Muscle of arm (tissue), 12 donors: ENCODE measurements around the gene AKT1S1. TPM values are rescaled to one million over a fixed set of nuclear protein-coding genes. Genes with fewer than 3 reads are reported as not detected.
"Not testable (repeated sequence)": the region's sequence is repeated elsewhere in the genome, so short reads cannot be mapped to it uniquely, and the experiment has no call there.

Source experiments
- DNase-seq: peaks from one replicate; pipeline ENCODE4 v3.0.0-alpha.2; 2013
- polyA plus RNA-seq, 12 donors: library from polyadenylated mRNA; unstranded; fragments of 120-200 nt; gene quantifications; one replicate each; pipeline ENCODE4 v1.2.1, GENCODE V29; 2013; ENCODE audit not compliant: insufficient read length in 12 of 12

The AKT1S1 gene
- polyA plus RNA-seq, 12 donors: 26.0 to 219 (median 30.8) TPM

- no peak for DNase-seq
Observed at GRCh38 chr19:49840736-49841249, 36.4 kb downstream of the AKT1S1 start.

- no peak for DNase-seq
Observed at GRCh38 chr19:49840321-49840720, 36.8 kb downstream of the AKT1S1 start.

GRCh38 chr19:49839713-49840112 is 37.4 kb downstream of the AKT1S1 start:
- DNase-seq: no peak

- DNase-seq: no peak
Observed at GRCh38 chr19:49838885-49839588, 38.1 kb downstream of the AKT1S1 start.

GRCh38 chr19:49837425-49837824 is 39.7 kb downstream of the AKT1S1 start:
- DNase-seq: no peak

GRCh38 chr19:49837009-49837310 is 40.2 kb downstream of the AKT1S1 start:
- DNase-seq: no peak

- DNase-seq: no peak
Observed at GRCh38 chr19:49836176-49837008, 40.8 kb downstream of the AKT1S1 start.

- no peak for DNase-seq
Observed at GRCh38 chr19:49835562-49835961, 41.6 kb downstream of the AKT1S1 start.

- DNase-seq: no peak
Observed at GRCh38 chr19:49833599-49833998, 43.6 kb downstream of the AKT1S1 start.

- DNase-seq: no peak
Observed at GRCh38 chr19:49832556-49832955, 44.6 kb downstream of the AKT1S1 start.

GRCh38 chr19:49831592-49831991 is 45.6 kb downstream of the AKT1S1 start:
- no peak for DNase-seq

- no peak for DNase-seq
Observed at GRCh38 chr19:49830766-49831165, 46.4 kb downstream of the AKT1S1 start.

- no peak for DNase-seq
Observed at GRCh38 chr19:49829721-49830120, 47.4 kb downstream of the AKT1S1 start.

- no peak for DNase-seq
Observed at GRCh38 chr19:49829200-49829599, 48.0 kb downstream of the AKT1S1 start.

- DNase-seq: no peak
Observed at GRCh38 chr19:49827034-49827433, 50.1 kb downstream of the AKT1S1 start.

- no peak for DNase-seq
Observed at GRCh38 chr19:49824662-49825061, 52.5 kb downstream of the AKT1S1 start.

- DNase-seq: no peak
Observed at GRCh38 chr19:49823472-49823871, 53.7 kb downstream of the AKT1S1 start.

GRCh38 chr19:49820125-49820524 is 57.0 kb downstream of the AKT1S1 start:
- no peak for DNase-seq

GRCh38 chr19:49819452-49820115 is 57.6 kb downstream of the AKT1S1 start:
- DNase-seq: not testable (repeated sequence)
